AG20443 (cell line): ENCODE measurements around the gene ZNF8.
"Not testable (repeated sequence)": the region's sequence is repeated elsewhere in the genome, so short reads cannot be mapped to it uniquely, and the experiment has no call there.

Experiments used
- DNase-seq: peaks from one replicate; pipeline ENCODE4 v3.0.0; 2012; ENCODE audit warnings: low spot score, mixed read lengths

ZNF8 gene

GRCh38 chr19:58296104-58296503, 17.3 kb downstream of the ZNF8 start:
- DNase-seq, result peak; percentile 50

- no peak for DNase-seq
These were observed 21.9 kb downstream of the ZNF8 start for GRCh38 chr19:58300620-58301019.

- DNase-seq, result no peak
These were observed 25.5 kb downstream of the ZNF8 start for GRCh38 chr19:58304255-58304654.

- DNase-seq, result peak; percentile 22
These were observed 26.0 kb downstream of the ZNF8 start for GRCh38 chr19:58304748-58305064.

- peak; percentile 98 for DNase-seq
These were observed 26.5 kb downstream of the ZNF8 start, which contains the start of gene ERVK3-1 for GRCh38 chr19:58305065-58305931. TSS of gene ERVK3-1 (plus strand) at chr19:58305377. CDS start at chr19:58312169, 6,792 bp downstream.

DNA sequence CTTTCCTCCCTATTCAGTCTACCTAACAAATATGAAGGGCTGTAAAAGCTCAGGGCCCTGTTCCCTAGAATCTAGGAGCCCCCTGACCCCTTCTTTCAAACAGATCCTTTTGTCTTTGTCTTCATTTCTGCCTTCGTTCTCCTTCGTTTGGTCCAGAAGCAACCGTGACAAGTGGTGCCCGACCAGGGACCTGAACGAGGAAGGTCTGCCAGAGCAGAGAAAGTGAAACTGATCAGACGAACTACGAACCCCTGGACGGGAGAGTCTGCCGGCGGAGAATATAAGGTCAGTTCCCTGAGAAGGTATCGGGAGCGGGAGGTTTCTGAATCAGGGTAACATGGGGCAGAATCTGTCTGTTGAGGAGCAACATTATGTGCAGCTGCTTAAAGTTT, 27.2 kb downstream of the ZNF8 start:
- DNase-seq, result no peak

DNA sequence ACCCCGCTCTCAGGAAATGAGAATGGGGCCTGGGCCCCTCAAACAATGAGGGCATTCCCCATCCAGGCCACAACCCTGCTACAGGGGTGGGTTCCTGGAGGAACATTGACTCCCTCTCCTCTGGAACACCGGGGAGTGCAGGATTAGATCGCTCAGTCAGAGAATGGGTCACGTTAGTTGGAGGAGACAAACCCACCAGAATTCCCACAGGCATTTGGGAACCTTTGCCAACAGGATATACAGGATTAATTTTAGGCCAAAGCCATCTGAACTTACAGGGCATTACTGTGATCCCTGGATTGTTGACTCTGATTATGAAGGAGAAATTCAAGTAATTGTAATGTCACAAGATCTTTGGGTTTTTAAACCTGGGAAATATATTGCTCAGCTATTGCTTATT, 29.0 kb downstream of the ZNF8 start:
- DNase-seq, result no peak

DNA sequence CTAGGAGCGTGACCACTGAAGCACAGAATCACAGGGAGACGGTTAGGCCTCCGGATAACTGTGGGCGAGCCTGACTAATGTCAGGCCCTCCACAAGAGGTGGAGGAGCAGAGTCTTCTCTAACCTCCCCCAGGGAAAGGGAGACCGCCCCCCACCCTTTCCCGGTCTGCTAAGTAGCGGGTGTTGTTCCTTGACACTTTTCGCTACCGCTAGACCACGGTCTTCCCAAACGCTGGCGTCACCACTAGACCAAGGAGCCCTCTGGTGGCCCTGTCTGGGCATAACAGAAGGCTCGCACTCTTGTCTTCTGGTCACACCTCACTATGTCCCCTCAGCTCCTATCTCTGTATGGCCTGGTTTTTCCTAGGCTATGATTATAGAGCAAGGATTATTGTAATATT, 31.9 kb downstream of the ZNF8 start:
- DNase-seq, result not testable (repeated sequence)

DNA sequence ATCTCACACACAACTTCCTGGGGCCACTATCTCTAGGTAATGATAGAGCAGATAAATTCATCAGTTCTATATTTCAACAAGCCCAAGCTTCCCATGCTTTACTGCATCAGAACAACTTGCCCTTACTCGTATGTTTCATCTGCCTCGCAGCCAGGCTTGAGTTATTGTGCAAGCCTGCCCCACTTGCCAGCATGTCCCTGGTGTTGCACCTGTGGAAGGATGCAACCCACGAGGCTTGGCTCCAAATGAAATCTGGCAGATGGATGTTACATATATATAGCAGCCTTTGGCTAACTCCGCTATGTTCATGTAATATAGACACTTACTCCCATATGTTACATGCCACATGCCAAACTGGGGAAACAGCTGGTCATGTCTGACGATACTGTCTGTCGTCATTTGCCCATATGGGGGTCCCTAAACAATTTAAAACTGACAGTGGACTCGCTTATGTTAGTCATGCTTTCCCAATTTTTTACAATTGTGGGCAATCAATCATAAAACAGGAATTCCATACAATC, 32.6 kb downstream of the ZNF8 start:
- DNase-seq, result no peak

- no peak for DNase-seq
These were observed 36.8 kb downstream of the ZNF8 start for GRCh38 chr19:58315580-58315979.

DNA sequence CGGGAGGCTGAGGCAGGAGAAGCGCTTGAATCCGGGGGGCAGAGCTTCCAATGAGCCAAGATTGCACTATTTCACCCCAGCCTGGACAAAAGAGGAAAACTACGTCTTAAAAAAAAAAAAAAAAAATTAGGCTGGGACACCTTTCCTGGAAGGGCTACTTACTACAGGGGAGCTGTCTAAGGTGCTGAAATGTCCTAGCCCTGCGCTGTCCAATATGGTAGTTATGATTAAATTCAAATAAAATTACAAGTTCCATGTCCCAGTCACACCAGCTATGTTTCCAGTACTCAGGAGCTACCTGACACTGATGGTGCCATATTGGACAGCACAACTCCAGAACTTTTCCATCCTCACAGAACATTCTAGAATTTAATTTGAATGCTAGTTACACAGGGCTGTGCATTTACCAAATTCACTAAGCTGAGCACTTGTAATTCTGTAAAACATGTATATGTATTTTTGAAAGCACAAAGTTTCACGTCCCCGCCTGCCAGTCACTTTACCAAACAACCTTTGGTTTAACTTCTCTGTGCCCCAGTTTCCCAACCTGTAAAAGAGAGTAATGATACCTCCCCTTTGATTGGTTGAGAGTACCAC, 38.8 kb downstream of the ZNF8 start:
- DNase-seq, result peak; percentile 35

GRCh38 chr19:58318297-58318696, 39.5 kb downstream of the ZNF8 start:
- DNase-seq, result no peak

- no peak for DNase-seq
These were observed 40.5 kb downstream of the ZNF8 start for GRCh38 chr19:58319241-58319640.

- DNase-seq, result no peak
These were observed 46.7 kb downstream of the ZNF8 start for GRCh38 chr19:58325311-58326022.

GRCh38 chr19:58326501-58326913, 47.8 kb downstream of the ZNF8 start:
- no peak for DNase-seq

DNA sequence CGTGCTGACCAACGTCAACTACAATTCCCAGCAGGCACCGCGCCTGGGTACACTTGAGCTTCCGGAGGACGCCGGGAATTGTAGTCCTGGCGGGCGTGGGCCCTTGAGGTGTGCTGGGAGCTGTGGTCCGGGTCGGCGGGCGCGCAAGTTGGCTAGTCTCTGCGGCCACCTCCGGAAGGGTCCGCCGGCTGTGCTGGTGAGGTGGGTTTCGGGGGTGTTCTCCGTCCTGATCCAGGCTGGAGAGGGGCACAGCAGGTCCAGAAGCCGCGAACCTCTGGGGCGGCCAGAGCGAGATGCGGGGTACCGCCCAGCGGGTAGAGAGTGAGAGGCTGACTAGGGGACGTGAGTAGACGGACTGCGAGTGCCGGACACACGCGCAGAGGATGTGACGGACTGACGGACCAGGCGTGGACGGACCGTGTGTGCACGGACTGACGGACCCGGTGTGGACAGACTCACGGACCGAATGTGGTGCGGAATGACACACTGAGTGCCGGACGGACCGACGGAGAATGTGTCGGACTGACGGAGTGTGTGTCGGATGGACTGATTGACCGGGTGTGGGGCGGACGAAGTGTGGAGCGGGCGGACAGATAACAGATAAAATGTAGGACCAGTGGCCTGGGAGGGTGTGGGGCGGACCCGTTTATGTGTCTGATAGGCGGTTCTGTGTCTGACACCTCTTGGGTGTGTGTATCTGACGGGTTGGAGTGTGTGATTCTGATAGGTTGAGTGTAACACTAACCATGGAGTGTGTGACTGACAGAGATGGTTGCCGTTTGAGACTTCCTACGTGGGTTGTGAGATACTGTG, 48.4 kb downstream of the ZNF8 start, which contains the start of gene ZSCAN22:
Gene ZSCAN22 (plus strand): TSS at position 81 of the 813 bp plus-strand sequence. CDS start 7,809 bp downstream, outside the sequence.
- peak; percentile 96 for DNase-seq

GRCh38 chr19:58328999-58329398, 50.2 kb downstream of the ZNF8 start:
- no peak for DNase-seq

GRCh38 chr19:58330458-58330857, 51.7 kb downstream of the ZNF8 start:
- peak; percentile 91 for DNase-seq

DNA sequence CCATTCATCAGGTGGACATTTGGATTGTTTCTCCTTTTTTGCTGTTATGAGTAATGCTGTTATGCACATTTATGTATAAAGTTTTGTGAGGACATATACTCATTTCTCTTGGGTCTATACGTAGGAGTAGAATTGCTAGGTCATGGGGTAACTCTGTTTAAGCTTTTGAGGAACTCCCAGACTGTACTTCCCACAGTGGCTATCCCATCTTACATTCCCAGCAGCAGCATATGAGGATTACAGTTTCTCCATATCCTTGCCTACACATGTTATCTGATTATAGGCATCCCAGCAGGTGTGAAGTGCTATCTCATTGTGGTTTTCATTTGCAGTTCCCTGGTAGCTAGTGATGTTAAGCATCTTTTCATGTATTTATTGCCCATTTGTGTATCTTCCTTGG, 53.9 kb downstream of the ZNF8 start:
- no peak for DNase-seq

DNA sequence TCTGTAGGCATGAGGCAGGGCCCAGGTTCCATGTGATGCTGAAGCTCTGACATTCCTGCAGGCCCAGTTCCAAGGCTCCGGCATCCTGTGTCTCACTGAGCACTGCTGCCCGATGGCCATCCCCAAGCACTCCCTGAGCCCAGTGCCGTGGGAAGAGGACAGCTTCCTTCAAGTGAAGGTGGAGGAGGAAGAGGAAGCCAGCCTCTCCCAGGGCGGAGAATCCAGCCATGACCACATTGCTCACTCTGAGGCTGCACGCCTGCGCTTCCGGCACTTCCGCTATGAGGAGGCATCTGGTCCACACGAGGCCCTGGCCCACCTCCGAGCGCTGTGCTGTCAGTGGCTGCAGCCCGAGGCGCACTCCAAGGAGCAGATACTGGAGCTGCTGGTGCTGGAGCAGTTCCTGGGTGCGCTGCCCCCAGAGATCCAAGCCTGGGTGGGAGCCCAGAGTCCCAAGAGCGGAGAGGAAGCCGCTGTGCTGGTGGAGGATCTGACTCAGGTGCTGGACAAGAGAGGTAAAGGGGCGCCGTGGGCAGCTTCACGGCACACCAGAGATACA, 56.0 kb downstream of the ZNF8 start:
- DNase-seq, result no peak

DNA sequence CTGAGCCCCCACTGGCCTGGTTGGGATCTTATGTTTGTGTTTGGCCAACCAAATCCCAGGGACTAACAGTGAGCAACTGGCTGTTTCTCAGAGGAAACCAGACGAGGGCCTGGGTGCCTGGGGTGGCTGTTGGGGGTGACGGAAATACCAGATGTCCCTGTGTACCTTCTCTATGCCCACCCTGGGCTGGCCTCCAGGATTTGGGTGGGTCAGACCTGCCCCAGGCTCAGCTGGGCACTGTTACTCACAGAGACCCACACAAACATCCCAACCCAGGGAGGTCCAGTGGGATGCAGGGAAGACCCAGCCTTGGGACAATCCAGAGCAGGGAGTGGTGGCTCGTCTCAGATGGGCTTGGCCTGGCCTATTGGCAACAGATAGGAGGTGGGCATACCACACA, 56.9 kb downstream of the ZNF8 start:
- DNase-seq, result no peak
